Measurements from ENCODE around the gene UNC13B. TPM values are rescaled to one million over a fixed set of nuclear protein-coding genes. Genes with fewer than 3 reads are reported as not detected.

Gene UNC13B
- total RNA-seq, 1 experiment from 2014 or later: 48.2 TPM

- no peaks in the 10 kb centered on the region for H3K9me3 ChIP-seq (ENCODE audit: control insufficient read depth, low read depth, low read length)
- no peaks in the 10 kb centered on the region for H3K23me2 ChIP-seq (ENCODE audit: insufficient read length, low read depth, low read length, poor library complexity, severe bottlenecking)
- no peak overlapping the region for H3K4me3 Mint-ChIP-seq
- no peaks in the 10 kb centered on the region for H4K20me1 ChIP-seq (ENCODE audit: control insufficient read depth, insufficient read depth, insufficient read length)
- H3K27ac Mint-ChIP-seq: no peak overlapping the region
- H2BK20ac ChIP-seq (ENCODE audit: low read depth, low read length, poor library complexity, severe bottlenecking): no peak overlapping the region
- H3K4me1 ChIP-seq (ENCODE audit: insufficient read depth, low read length): no peaks in the 10 kb centered on the region
- no peak overlapping the region for H2AK5ac ChIP-seq (ENCODE audit: insufficient read length, low read length)
- DNase-seq: no peak
- no peak overlapping the region for H3K23ac ChIP-seq (ENCODE audit: insufficient read length, low read depth, low read length)
- H3K79me1 ChIP-seq (ENCODE audit: insufficient read depth, low read depth, low read length, poor library complexity, severe bottlenecking): no peaks in the 10 kb centered on the region
- no CpG with 5 or more reads among the region's 6 CpGs for WGBS (ENCODE audit: extremely low coverage, insufficient read length, low lambda C conversion rate)
- no peak overlapping the region for H3K14ac ChIP-seq (ENCODE audit: insufficient read depth, low read length)
- H3K4me1 Mint-ChIP-seq: peaks cover 7% of the 10 kb centered on the region in 2 experiments
- no peak overlapping the region for H3K18ac ChIP-seq (ENCODE audit: insufficient read length, low read depth, low read length)
- no peak overlapping the region for H3T11ph ChIP-seq (ENCODE audit: low read length)
- H3K79me2 ChIP-seq (ENCODE audit: insufficient read depth, low read length): no peaks in the 10 kb centered on the region
- H2BK5ac ChIP-seq (ENCODE audit: insufficient read length, low read length): no peak overlapping the region
- no peak overlapping the region for H2AFZ ChIP-seq (ENCODE audit: low read length)
- no peak overlapping the region for H3K4ac ChIP-seq (ENCODE audit: low read depth, low read length)
- H4K91ac ChIP-seq (ENCODE audit: insufficient read length, low read depth, low read length): no peak overlapping the region
- H4K5ac ChIP-seq (ENCODE audit: insufficient read length, low read depth, low read length): no peak overlapping the region
- no peak overlapping the region for H2BK15ac ChIP-seq (ENCODE audit: low read depth, low read length)
- no peak overlapping the region for H3K56ac ChIP-seq (ENCODE audit: insufficient read length, low read depth, low read length)
- H3K27me3 ChIP-seq (ENCODE audit: insufficient read depth, low read length): no peaks in the 10 kb centered on the region
- no peak overlapping the region for H4K8ac ChIP-seq (replicated peaks; ENCODE audit: insufficient read length, low read depth, low read length)
- no peak overlapping the region for H3K4me2 ChIP-seq (ENCODE audit: insufficient read depth, insufficient read length, low read length)
- H2BK12ac ChIP-seq (ENCODE audit: insufficient read length, low read depth, low read length): no peak overlapping the region
- TF ChIP-seq, protein P1, sequence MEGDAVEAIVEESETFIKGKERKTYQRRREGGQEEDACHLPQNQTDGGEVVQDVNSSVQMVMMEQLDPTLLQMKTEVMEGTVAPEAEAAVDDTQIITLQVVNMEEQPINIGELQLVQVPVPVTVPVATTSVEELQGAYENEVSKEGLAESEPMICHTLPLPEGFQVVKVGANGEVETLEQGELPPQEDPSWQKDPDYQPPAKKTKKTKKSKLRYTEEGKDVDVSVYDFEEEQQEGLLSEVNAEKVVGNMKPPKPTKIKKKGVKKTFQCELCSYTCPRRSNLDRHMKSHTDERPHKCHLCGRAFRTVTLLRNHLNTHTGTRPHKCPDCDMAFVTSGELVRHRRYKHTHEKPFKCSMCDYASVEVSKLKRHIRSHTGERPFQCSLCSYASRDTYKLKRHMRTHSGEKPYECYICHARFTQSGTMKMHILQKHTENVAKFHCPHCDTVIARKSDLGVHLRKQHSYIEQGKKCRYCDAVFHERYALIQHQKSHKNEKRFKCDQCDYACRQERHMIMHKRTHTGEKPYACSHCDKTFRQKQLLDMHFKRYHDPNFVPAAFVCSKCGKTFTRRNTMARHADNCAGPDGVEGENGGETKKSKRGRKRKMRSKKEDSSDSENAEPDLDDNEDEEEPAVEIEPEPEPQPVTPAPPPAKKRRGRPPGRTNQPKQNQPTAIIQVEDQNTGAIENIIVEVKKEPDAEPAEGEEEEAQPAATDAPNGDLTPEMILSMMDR (conservative IDR thresholded peaks at IDR 0.05): no peak
- no peaks in the 10 kb centered on the region for H3K9me3 Mint-ChIP-seq
- H2BK120ac ChIP-seq (ENCODE audit: low read depth, low read length, poor library complexity, severe bottlenecking): no peak overlapping the region
- H3K27me3 Mint-ChIP-seq (ENCODE audit: low read depth): no peaks in the 10 kb centered on the region
- H3K9ac ChIP-seq (ENCODE audit: extremely low read depth, insufficient read length, low read length): no peak overlapping the region
- H3K36me3 Mint-ChIP-seq (ENCODE audit: insufficient read depth in 1 of 3, low read depth in 3 of 3): no peaks in the 10 kb centered on the region
- no peak overlapping the region for H3K27ac ChIP-seq (ENCODE audit: insufficient read length, low read depth, low read length)
These were observed 176.9 kb downstream of the UNC13B start for GRCh38 chr9:35338561-35339274.
